ENCODE results near the gene JPH2. TPM values are rescaled to one million over a fixed set of nuclear protein-coding genes. Genes with fewer than 3 reads are reported as not detected.

Gene JPH2
- total and polyA plus RNA-seq, 2 of the 4 experiments (the other 2 are of a cell fraction) = 0.44 to 0.54 TPM

DNA sequence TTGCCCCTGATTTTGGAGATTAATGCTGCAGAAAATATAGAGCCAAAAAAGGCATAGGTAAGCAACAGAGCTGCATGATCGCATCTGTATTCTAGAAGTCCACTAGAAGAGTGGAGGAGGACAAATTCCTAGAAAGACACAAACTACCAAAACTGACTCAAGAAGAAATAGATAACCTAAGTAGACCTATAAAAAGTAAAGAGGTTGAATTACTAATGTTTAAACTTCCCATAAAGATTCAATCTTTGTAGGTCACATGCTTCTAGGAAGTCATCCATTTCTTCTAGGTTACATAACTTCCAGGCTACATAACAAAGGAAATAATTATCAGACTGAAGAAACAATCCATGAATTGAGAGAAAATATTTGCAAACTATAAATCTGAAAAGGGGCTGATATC lies 84.4 kb downstream of the JPH2 start:
- Histone ChIP-seq H3K4me1 (ENCODE audit: control insufficient read depth, insufficient read depth, low read length) (0 out of 2 replicates have a peak, but pooled peaks cover 1% of the 10 kb centered on the region), H2AFZ (replicated peaks; ENCODE audit: low read length, poor library complexity) (no peak overlapping the region), H4K8ac (ENCODE audit: low read depth in 2 of 2, low read length in 2 of 2) (no peak overlapping the region), H4K20me1 (ENCODE audit: insufficient read depth, low read length) (no peaks in the 10 kb centered on the region), H3K79me1 (ENCODE audit: low read depth in 1 of 2, low read length in 2 of 2) (no peaks in the 10 kb centered on the region), H3K14ac (replicated peaks; ENCODE audit: low read depth, low read length) (no peak overlapping the region), H2BK20ac (ENCODE audit: low read depth, low read length) (no peak overlapping the region), H2AK5ac (ENCODE audit: low read depth, low read length) (no peak overlapping the region), H3K4me2 (ENCODE audit: low read depth, low read length) (no peak overlapping the region), H3K23ac (ENCODE audit: low read depth, low read length) (no peak overlapping the region), H3K9me3 (ENCODE audit: control insufficient read depth, insufficient read depth, low read length) (peaks cover 5% of the 10 kb centered on the region; the same call in 1 of the 2 replicates), H2BK120ac (ENCODE audit: low read depth, low read length) (no peak overlapping the region), H3K27ac (ENCODE audit: insufficient read depth, low read length) (no peak overlapping the region), H3K9ac (ENCODE audit: low read depth, low read length) (no peak overlapping the region), H3K56ac (ENCODE audit: extremely low read depth, insufficient read depth, low read length) (no peak overlapping the region), H4K5ac (ENCODE audit: low read depth, low read length) (no peak overlapping the region), H3K9me1 (ENCODE audit: insufficient read depth, low read length) (no peaks in the 10 kb centered on the region), H3K18ac (ENCODE audit: low read depth, low read length) (no peak overlapping the region), H3K4me3 (ENCODE audit: insufficient read depth, low read depth, low read length) (no peak overlapping the region), H3K36me3 (ENCODE audit: control insufficient read depth, insufficient read depth, low read length) (no peaks in the 10 kb centered on the region), H2AK9ac (replicated peaks; ENCODE audit: low read depth, low read length, poor library complexity) (no peak overlapping the region), H3K4ac (ENCODE audit: low read depth, low read length) (no peak overlapping the region), H3K27me3 (ENCODE audit: control insufficient read depth, insufficient read depth, low read length) (peaks cover 17% of the 10 kb centered on the region), H4K91ac (ENCODE audit: insufficient read depth, low read depth, low read length) (no peak overlapping the region), H2BK15ac (ENCODE audit: low read depth, low read length) (no peak overlapping the region), H2BK5ac (ENCODE audit: low read depth, low read length, poor library complexity, severe bottlenecking) (no peak overlapping the region)
- dilution Hi-C loops (cut with HindIII; ENCODE audit: low sequenced_read_pairs, unreplicated experiment) = no loop called here
- TF ChIP-seq MAZ (IDR thresholded peaks at IDR 0.05; ENCODE audit: borderline replicate concordance, low read depth, low read length) = no peak
- no peak for TF ChIP-seq SMC3 (IDR thresholded peaks at IDR 0.05; ENCODE audit: low read depth, low read length)
- TF ChIP-seq RAD21 (IDR thresholded peaks at IDR 0.05; ENCODE audit: low read length) = no peak
- TF ChIP-seq RCOR1 (IDR thresholded peaks at IDR 0.05; ENCODE audit: insufficient replicate concordance, low read length) = no peak
- no peak for TF ChIP-seq RFX5 (IDR thresholded peaks at IDR 0.05; ENCODE audit: low read depth, low read length)
- TF ChIP-seq, protein P1, sequence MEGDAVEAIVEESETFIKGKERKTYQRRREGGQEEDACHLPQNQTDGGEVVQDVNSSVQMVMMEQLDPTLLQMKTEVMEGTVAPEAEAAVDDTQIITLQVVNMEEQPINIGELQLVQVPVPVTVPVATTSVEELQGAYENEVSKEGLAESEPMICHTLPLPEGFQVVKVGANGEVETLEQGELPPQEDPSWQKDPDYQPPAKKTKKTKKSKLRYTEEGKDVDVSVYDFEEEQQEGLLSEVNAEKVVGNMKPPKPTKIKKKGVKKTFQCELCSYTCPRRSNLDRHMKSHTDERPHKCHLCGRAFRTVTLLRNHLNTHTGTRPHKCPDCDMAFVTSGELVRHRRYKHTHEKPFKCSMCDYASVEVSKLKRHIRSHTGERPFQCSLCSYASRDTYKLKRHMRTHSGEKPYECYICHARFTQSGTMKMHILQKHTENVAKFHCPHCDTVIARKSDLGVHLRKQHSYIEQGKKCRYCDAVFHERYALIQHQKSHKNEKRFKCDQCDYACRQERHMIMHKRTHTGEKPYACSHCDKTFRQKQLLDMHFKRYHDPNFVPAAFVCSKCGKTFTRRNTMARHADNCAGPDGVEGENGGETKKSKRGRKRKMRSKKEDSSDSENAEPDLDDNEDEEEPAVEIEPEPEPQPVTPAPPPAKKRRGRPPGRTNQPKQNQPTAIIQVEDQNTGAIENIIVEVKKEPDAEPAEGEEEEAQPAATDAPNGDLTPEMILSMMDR (conservative IDR thresholded peaks at IDR 0.05; ENCODE audit: low read depth, low read length) = no peak
- TF ChIP-seq, protein P2, sequence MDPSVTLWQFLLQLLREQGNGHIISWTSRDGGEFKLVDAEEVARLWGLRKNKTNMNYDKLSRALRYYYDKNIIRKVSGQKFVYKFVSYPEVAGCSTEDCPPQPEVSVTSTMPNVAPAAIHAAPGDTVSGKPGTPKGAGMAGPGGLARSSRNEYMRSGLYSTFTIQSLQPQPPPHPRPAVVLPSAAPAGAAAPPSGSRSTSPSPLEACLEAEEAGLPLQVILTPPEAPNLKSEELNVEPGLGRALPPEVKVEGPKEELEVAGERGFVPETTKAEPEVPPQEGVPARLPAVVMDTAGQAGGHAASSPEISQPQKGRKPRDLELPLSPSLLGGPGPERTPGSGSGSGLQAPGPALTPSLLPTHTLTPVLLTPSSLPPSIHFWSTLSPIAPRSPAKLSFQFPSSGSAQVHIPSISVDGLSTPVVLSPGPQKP (IDR thresholded peaks at IDR 0.05; ENCODE audit: borderline replicate concordance, low read depth, low read length) = no peak
- TF ChIP-seq CHD1 (IDR thresholded peaks at IDR 0.05; ENCODE audit: low read depth, low read length) = no peak
- no peak for TF ChIP-seq MAFK (IDR thresholded peaks at IDR 0.05; ENCODE audit: low read depth, low read length)
- TF ChIP-seq, protein P3, sequence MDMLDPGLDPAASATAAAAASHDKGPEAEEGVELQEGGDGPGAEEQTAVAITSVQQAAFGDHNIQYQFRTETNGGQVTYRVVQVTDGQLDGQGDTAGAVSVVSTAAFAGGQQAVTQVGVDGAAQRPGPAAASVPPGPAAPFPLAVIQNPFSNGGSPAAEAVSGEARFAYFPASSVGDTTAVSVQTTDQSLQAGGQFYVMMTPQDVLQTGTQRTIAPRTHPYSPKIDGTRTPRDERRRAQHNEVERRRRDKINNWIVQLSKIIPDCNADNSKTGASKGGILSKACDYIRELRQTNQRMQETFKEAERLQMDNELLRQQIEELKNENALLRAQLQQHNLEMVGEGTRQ (IDR thresholded peaks at IDR 0.05; ENCODE audit: low read depth, low read length) = no peak
- TF ChIP-seq FOS (IDR thresholded peaks at IDR 0.05; ENCODE audit: low read depth, low read length) = no peak
- no peak for TF ChIP-seq CEBPB (IDR thresholded peaks at IDR 0.05; ENCODE audit: low read depth, low read length)
- no peak for TF ChIP-seq POLR2A (IDR thresholded peaks at IDR 0.05; ENCODE audit: low read depth, low read length)
- TF ChIP-seq MXI1 (IDR thresholded peaks at IDR 0.05; ENCODE audit: borderline replicate concordance, low read depth, low read length) = no peak
- TF ChIP-seq BHLHE40 (IDR thresholded peaks at IDR 0.05; ENCODE audit: low read depth, low read length) = no peak
- TF ChIP-seq NFE2L2 (IDR thresholded peaks at IDR 0.05; ENCODE audit: low read depth, low read length) = no peak
- ATAC-seq (ENCODE audit: low read depth) = no peak
- intact Hi-C loops (cut with micrococcal nuclease) = no loop called here
- no peak for DNase-seq
- ChIA-PET POLR2A (ENCODE audit: unreplicated experiment) (no interaction called here), CTCF (no interaction called here)
- in situ Hi-C loops (cut with MboI; ENCODE audit: low sequenced_read_pairs) = no loop called here
- no CpG with 5 or more reads among the region's 1 CpG for WGBS, 2 experiments (ENCODE audit: extremely low coverage in 2 of 2, insufficient read length in 1 of 2)
- BruUV-seq (replicated peaks) = no TSS peak
